Ramos (cell line): ENCODE results near the gene FSTL4.

Experiments
- in situ Hi-C: fragments of 300-500 bp; cut with MboI; formaldehyde crosslinking; loops from one replicate; pipeline ENCODE4 v1.14.3; 2022; ENCODE audit warnings: low sequenced_read_pairs; ENCODE audit not compliant: unreplicated experiment

FSTL4 gene

GRCh38 chr5:133260715-133261114, 351.6 kb downstream of the FSTL4 start:
- in situ Hi-C loops, result no loop called here

GRCh38 chr5:133259199-133259997, 352.9 kb downstream of the FSTL4 start:
- in situ Hi-C loops, result no loop called here

GRCh38 chr5:133257977-133258376, 354.4 kb downstream of the FSTL4 start:
- in situ Hi-C loops, result no loop called here

GRCh38 chr5:133256276-133256675, 356.1 kb downstream of the FSTL4 start:
- in situ Hi-C loops, result no loop called here

GRCh38 chr5:133254803-133255202, 357.5 kb downstream of the FSTL4 start:
- in situ Hi-C loops, result no loop called here

GRCh38 chr5:133253671-133254070, 358.7 kb downstream of the FSTL4 start:
- in situ Hi-C loops, result no loop called here

- in situ Hi-C loops, result no loop called here
Observed at GRCh38 chr5:133253070-133253469, 359.3 kb downstream of the FSTL4 start.

- in situ Hi-C loops, result no loop called here
Observed at GRCh38 chr5:133252133-133252480, 360.2 kb downstream of the FSTL4 start.

GRCh38 chr5:133251296-133252132, 360.8 kb downstream of the FSTL4 start:
- in situ Hi-C loops, result no loop called here

GRCh38 chr5:133250527-133250926, 361.8 kb downstream of the FSTL4 start:
- in situ Hi-C loops, result no loop called here

GRCh38 chr5:133249593-133249992, 362.7 kb downstream of the FSTL4 start:
- in situ Hi-C loops, result no loop called here

- in situ Hi-C loops, result no loop called here
Observed at GRCh38 chr5:133247881-133248624, 364.3 kb downstream of the FSTL4 start.

- in situ Hi-C loops, result no loop called here
Observed at GRCh38 chr5:133247151-133247709, 365.1 kb downstream of the FSTL4 start.

GRCh38 chr5:133246376-133247150, 365.8 kb downstream of the FSTL4 start:
- in situ Hi-C loops, result no loop called here

- in situ Hi-C loops, result no loop called here
Observed at GRCh38 chr5:133246053-133246370, 366.3 kb downstream of the FSTL4 start.

- in situ Hi-C loops, result no loop called here
Observed at GRCh38 chr5:133245191-133246052, 366.9 kb downstream of the FSTL4 start.

- in situ Hi-C loops, result no loop called here
Observed at GRCh38 chr5:133244242-133244641, 368.1 kb downstream of the FSTL4 start.

- in situ Hi-C loops, result no loop called here
Observed at GRCh38 chr5:133243196-133243595, 369.1 kb downstream of the FSTL4 start.

GRCh38 chr5:133242221-133242835, 370.0 kb downstream of the FSTL4 start:
- in situ Hi-C loops, result no loop called here
